Measurements from ENCODE around the gene DRAXIN. TPM values are rescaled to one million over a fixed set of nuclear protein-coding genes. Genes with fewer than 3 reads are reported as not detected.

DRAXIN gene
- total RNA-seq, 1 experiment from 2014 or later: 20.5 TPM

- peak; percentile 30; the same call in 1 of the 3 replicates for TF ChIP-seq CTCF (conservative IDR thresholded peaks at IDR 0.05)
These were observed 15.0 kb upstream of the DRAXIN start for GRCh38 chr1:11676386-11677103.

More at GRCh38 chr1:11676386-11677103, 15.0 kb upstream of the DRAXIN start:
- H2AK5ac ChIP-seq (ENCODE audit: insufficient read length, low read length): no peak overlapping the region
- WGBS (ENCODE audit: extremely low coverage, insufficient read length, low lambda C conversion rate): no CpG with 5 or more reads among the region's 10 CpGs
- H2BK15ac ChIP-seq (ENCODE audit: low read depth, low read length): no peak overlapping the region
- Mint-ChIP-seq H3K9me3 (no peaks in the 10 kb centered on the region), H3K4me1 (peaks cover 10 to 20% of the 10 kb centered on the region in 2 experiments), H3K27me3 (ENCODE audit: low read depth) (no peaks in the 10 kb centered on the region), H3K36me3 (ENCODE audit: insufficient read depth in 1 of 3, low read depth in 3 of 3) (peaks cover 45 to 77% (median 66%) of the 10 kb centered on the region in 3 experiments), H3K27ac (no peak overlapping the region), H3K4me3 (no peak overlapping the region)
- no peak overlapping the region for H3K23ac ChIP-seq (ENCODE audit: insufficient read length, low read depth, low read length)
- no peak overlapping the region for H4K91ac ChIP-seq (ENCODE audit: insufficient read length, low read depth, low read length)
- H3K14ac ChIP-seq (ENCODE audit: insufficient read depth, low read length): no peak overlapping the region
- H3K18ac ChIP-seq (ENCODE audit: insufficient read length, low read depth, low read length): no peak overlapping the region
- H3K23me2 ChIP-seq (ENCODE audit: insufficient read length, low read depth, low read length, poor library complexity, severe bottlenecking): no peaks in the 10 kb centered on the region
- H4K8ac ChIP-seq (replicated peaks; ENCODE audit: insufficient read length, low read depth, low read length): no peak overlapping the region
- H2BK20ac ChIP-seq (ENCODE audit: low read depth, low read length, poor library complexity, severe bottlenecking): no peak overlapping the region
- H2BK12ac ChIP-seq (ENCODE audit: insufficient read length, low read depth, low read length): no peak overlapping the region
- no peaks in the 10 kb centered on the region for H3K27me3 ChIP-seq (ENCODE audit: insufficient read depth, low read length)
- H3K9me3 ChIP-seq (ENCODE audit: control insufficient read depth, low read depth, low read length): no peaks in the 10 kb centered on the region
- H4K5ac ChIP-seq (ENCODE audit: insufficient read length, low read depth, low read length): no peak overlapping the region
- no peak overlapping the region for H3K9ac ChIP-seq (ENCODE audit: extremely low read depth, insufficient read length, low read length)
- no peaks in the 10 kb centered on the region for H4K20me1 ChIP-seq (ENCODE audit: control insufficient read depth, insufficient read depth, insufficient read length)
- H3K27ac ChIP-seq (ENCODE audit: insufficient read length, low read depth, low read length): no peak overlapping the region
- no peak overlapping the region for H3T11ph ChIP-seq (ENCODE audit: low read length)
- H3K79me1 ChIP-seq (ENCODE audit: insufficient read depth, low read depth, low read length, poor library complexity, severe bottlenecking): no peaks in the 10 kb centered on the region
- H2BK5ac ChIP-seq (ENCODE audit: insufficient read length, low read length): no peak overlapping the region
- no peak for DNase-seq
- H3K79me2 ChIP-seq (ENCODE audit: insufficient read depth, low read length): peaks cover 2% of the 10 kb centered on the region; the same call in 1 of the 2 replicates
- H3K4me2 ChIP-seq (ENCODE audit: insufficient read depth, insufficient read length, low read length): no peak overlapping the region
- H3K4me1 ChIP-seq (ENCODE audit: insufficient read depth, low read length): no peaks in the 10 kb centered on the region
- no peak overlapping the region for H3K4ac ChIP-seq (ENCODE audit: low read depth, low read length)
- no peak overlapping the region for H3K56ac ChIP-seq (ENCODE audit: insufficient read length, low read depth, low read length)
- no peak overlapping the region for H2BK120ac ChIP-seq (ENCODE audit: low read depth, low read length, poor library complexity, severe bottlenecking)
- H2AFZ ChIP-seq (ENCODE audit: low read length): no peak overlapping the region

Data from H9 (cell line).